Effector CD8-positive, alpha-beta T cell (primary cell): ENCODE results near the gene RAD17.
"Not testable (repeated sequence)": the region's sequence is repeated elsewhere in the genome, so short reads cannot be mapped to it uniquely, and the experiment has no call there.

ENCODE experiments used
- DNase-seq: peaks from one replicate; lab custom pipeline; 2025; lab: John Stamatoyannopoulos, UW

Gene RAD17

GRCh38 chr5:69374911-69375446 lies 5.4 kb downstream of the RAD17 start:
- no peak for DNase-seq

DNA sequence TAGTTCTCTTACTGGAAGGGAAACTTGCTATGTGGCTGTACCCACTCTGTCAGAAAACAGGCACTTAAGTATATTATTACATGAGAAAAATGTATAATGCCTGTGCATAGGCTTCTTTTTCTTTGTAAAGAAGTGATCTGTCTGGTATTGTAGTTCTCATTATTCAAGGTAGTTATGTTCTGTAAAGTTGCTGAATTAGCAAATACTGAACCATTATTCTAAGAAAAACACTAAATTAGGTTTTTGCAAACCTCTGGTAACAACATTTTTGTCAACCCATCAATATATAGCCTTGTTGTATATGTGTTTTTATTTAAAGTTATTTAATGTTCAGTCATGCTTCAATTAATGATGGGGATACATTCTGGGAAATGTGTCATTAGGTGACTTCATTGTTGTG lies 8.8 kb downstream of the RAD17 start:
- DNase-seq, result no peak

GRCh38 chr5:69404659-69405330 lies 35.2 kb downstream of the RAD17 start:
- DNase-seq, result no peak

DNA sequence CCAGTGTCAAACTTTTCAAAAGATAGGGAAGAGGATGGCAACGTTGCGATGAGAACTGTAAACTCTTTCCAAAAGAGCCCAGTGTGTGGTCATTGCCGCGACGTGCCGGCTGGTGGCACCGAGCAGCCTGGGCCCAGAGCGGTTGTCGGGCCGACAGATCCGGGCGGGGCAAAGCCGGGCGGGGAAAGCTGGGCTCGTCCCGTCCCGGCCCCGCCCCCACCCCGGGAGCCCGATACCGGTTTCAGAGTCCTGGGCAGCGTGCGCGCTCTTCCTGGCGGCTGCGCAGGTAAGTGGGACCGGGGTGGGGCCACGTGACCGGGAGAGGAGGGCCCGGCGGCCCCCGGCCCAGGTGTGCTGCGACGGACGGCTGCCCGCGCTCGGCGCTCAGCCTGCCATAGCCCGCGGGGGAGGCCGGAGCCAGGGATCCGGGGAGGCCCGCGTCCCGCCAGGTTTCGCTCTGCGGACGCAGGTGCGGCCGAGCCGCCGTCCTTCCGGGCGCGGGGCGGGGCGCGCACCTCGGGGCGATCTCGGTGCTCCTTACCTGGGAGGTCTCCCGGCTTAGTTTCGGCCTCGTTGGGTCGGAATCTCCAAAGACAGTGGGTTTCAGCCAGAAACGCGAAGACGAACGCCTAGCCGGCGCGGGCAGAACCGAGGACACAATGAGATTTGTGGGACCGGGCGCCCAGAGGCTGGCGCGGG lies 45.4 kb downstream of the RAD17 start, which contains the start of gene MARVELD2:
Gene MARVELD2, plus strand, starts transcription at position 232 of the 699 bp plus-strand sequence. CDS start 4,270 bp downstream, outside the sequence.
- DNase-seq, result peak; percentile 33

DNA sequence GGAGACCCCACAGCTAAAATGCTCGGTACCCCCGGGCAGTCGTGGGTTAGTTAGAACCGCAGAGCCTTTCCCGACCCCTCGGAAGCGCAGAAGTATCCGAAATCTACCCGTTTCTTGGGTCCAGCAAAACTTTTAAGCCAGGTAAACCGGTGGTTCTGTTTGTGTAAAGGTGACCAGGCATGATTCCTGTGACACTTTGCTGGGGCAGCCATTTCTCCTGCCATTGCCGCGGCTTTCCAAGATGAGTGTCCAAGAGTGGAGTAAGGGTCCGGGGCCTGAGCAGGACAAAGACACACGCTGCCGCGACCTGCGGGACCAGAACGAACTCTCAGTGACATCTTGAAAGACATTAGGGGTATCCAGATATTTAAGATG lies 46.0 kb downstream of the RAD17 start:
- DNase-seq, result no peak

DNA sequence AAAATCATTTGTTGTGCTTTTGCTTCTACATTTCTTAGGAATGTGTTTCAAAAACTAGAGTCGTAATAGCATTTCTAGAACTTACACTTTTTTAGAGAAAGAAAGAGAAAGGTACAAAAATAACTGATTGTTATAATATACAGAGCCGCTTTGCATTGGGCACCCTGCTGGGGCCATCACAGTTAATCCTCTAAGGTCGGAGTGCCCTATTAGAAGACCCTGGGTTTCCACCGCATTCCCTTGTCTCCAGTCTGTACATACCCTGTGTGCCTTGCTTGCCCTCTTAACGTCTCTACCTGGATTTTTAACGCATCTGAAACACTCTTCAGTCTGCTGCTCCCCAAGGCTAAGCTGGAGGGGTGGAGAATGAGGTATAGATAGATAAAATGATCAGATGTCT lies 46.6 kb downstream of the RAD17 start:
- DNase-seq, result no peak

DNA sequence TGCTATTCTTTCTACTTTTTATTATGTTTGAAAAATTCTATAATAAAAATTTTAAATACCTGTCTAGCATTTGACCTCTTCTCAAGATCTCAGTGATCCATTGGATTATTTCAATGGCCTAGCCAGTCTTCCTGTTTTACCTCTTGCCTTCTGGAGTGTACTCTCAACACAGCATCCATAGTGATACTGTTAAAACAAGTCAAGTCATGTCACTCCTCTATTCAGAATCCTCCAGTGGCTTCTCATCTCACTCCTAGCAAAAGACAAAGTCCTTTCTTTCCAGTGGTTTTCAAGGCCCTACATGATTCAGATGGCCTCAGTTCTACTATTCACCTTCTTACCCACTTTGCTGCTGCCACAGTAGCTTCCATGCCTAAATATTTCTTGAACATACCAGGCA lies 47.1 kb downstream of the RAD17 start:
- no peak for DNase-seq

DNA sequence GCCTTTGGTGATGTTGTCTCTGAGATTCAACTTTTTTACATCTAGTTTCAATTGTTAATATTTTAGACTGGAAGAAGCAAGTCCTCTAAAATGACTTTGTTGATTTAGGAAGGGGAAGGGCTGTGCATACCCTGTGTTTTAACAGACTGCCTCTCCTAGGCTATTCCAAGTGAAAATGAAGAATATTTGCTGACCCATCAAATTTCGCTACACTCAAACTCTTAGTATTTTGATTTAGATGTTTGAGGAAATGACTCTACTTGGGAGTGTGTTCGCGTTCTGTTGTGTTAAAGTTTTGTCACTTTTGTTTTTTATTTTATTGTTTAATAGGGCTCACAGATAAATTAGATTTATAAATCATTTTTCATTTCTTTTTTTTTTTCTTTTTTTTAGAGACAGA lies 48.9 kb downstream of the RAD17 start:
- no peak for DNase-seq

DNA sequence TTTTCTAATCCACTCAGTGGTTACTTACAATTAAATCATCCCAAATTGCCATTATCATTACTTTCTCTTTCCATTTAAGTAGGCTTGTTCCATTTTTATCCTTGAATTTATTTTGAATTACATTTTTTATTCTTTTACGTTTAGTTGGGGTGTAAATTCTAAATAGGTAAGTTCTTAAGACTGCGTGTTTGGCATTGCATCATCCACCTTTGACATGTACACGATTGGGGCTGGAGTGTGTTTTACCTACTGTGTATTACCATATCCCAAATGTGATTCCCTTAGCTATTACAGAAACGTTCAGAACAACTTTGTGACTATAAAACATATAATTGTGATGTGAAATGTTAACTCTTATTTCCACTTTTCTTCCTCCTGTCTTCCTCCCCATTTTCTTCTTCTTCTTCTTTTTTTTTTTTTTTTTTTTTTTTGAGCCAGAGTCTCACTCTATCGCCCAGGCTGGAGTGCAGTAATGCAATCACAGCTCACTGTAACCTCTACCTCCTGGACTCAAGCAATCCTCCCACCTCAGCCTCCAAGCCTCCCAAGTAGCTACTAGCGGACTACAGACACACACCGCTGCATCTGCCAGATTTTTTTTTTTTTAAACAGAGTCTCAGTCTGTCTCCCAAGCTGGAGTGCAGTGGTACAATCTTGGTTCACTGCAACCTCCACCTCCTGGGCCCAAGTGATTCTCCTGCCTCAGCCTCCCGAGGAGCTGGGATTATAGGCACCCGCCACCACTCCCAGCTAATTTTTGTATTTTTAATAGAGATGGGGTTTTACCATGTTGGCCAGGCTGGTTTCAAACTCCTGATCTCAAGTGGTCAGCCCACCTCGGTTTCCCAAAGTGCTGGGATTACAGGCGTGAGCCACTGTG lies 62.0 kb downstream of the RAD17 start:
- no peak for DNase-seq

GRCh38 chr5:69432412-69433206 lies 63.0 kb downstream of the RAD17 start:
- DNase-seq, result no peak

GRCh38 chr5:69435276-69435884 lies 65.8 kb downstream of the RAD17 start:
- DNase-seq, result not testable (repeated sequence)

DNA sequence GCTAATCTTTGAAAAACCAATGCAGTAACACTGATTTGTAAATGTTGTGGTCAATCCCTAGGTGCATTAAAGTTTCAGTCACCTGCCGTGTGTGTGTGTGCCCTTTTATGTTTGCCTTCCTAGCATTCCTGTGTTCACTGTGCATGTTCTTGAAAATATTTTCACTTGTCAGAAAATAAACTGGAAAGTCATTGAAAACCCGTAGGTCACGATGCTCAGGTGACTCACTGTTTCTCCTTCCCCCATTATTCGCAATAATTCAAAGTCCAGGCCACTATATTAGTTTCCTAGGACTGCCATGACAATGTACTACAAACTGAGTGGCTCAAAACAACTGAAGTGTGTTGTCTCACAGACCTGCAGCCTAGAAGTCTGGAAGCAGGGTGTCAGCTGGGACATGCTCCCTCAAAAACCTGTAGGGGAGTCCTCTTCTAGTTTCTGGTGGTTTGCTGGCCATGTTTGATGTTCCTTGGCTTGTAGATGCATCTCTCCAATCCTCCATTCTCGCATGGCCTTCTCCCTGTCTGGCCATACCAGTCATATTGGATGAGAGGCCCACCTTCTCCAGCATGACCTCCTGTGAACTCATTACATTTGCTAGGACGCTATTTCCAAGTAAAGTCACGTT lies 74.6 kb downstream of the RAD17 start:
- no peak for DNase-seq

- no peak for DNase-seq
Observed at GRCh38 chr5:69449511-69449910, 79.9 kb downstream of the RAD17 start.

DNA sequence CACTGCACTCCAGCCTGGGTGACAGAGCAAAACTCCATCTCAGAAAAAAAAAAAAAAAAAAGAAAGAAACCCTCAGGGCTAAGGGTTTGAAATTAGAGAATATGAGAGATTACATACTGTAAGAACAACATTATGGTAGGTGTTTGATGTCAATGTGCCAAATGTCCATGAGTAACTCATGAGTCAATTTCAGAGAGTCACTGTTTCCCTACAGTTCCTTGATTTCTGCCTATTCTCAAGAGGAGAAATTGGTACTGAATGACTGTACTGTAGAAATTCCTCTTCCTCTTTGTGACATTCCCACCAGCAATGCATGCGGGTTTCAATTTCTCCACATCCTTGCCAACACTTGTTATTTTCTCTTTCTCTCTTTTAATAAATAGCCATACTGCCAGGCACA lies 80.5 kb downstream of the RAD17 start:
- no peak for DNase-seq

GRCh38 chr5:69450527-69450926 lies 80.9 kb downstream of the RAD17 start:
- DNase-seq, result not testable (repeated sequence)

DNA sequence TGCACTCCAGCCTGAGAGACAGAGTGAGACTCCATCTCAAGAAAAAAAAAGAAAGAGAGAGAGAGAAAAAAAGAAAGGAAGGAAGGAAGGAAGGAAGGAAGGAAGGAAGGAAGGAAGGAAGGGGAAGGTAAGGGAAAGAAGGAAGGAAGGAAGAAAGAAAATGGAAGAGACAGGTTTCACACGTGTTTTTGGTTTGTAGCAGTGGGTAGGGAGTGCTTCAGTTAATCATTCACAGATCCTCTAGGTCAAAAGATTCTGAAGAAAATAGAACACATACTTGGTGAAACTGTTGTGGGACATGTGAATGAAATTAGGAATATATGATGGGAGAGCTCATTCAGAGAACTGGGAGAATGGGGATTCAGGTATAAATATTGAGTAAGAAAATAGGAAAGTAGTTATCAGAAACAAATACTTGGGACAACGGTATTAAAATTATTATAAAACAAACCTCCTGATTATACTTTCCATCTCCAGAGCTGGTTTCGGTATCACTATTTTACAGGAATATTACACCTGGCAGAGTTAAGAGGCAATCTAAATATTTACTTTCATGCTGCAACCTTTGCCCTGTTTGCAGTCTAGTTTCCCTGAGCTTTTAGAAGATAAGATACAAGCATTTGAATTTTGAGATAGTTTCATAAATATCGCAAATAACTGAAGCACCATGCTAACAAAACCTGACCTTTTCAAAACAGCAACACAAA lies 82.5 kb downstream of the RAD17 start:
- no peak for DNase-seq

DNA sequence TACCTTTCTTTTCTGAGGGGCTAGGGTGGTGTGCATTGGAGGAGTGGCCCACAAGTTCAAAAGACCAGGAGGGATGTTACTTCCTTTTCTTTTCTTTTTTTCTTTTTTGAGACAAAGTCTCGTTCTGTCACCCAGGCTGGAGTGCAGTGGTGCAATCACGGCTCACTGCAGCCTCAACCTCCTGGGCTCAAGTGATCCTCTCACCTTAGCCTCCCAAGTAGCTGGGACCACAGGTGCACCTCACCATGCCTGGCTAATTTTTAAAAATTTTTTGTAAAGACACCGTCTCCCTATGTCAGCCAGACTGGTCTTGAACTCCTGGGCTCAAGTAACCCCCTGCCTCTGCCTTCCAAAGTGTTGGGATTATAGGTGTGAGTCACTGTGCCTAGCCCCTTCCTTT lies 83.9 kb downstream of the RAD17 start:
- not testable (repeated sequence) for DNase-seq

- DNase-seq, result no peak
Observed at GRCh38 chr5:69454460-69455249, 85.0 kb downstream of the RAD17 start.

DNA sequence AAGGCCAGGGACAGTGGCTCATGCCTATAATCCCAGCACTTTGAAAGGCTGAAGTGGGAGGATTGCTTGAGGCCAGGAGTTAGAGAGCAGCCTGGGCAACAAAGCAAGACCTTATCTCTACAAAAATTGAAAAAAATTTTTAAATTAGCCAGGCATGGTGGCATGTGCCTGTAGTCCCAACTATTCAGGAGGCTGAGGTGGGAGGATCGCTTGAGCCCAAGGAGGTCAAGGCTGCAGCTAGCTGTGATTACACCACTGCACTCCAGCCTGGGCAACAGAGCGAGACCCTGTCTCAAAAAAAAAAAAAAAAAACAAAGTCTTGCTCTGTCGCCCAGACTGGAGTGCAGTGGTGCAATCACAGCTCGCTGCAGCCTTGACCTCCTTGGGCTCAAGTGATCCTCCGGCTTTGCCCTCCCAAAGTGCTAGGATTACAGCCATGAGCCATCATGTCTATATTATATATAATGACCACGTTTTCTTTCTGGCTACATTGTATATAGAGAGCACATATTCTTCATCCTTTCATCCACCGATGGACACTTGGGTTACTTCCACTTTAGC lies 85.9 kb downstream of the RAD17 start:
- not testable (repeated sequence) for DNase-seq
